ENCODE data around the gene CUX1. TPM values are rescaled to one million over a fixed set of nuclear protein-coding genes. Genes with fewer than 3 reads are reported as not detected.

The CUX1 gene
- total RNA-seq, 4 donors from 2014 or later: 52.5 to 93.6 (median 63.7) TPM

DNA sequence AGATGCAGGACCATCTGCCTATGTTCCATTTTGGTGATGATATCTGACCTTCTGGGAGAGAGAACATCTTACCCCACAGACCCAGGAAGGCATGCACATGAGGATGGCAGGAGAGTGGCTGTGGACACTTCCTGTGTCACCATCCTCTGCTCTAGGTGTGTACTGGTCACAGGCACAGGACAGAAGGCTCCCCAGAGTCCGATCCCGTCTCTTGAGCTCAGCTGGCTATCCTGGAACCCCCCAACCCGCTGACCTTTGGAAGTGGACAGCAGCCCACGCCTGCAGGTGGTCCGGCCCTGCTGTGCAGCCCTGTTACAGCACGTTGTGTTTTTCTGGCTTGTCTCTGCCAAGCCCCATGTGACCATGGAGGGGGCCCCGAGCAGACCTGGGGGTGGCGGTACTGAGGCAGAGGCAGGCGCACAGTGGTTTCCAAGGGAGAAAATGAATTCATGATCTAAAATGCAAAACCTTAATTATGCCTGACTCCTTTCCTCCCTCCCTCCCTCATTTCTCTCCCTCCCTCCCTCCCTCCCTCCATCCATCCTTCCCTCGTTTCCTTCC is 178.8 kb downstream of the CUX1 start:
- DNase-seq (ENCODE audit: low spot score in 2 of 2): no peak
- Histone ChIP-seq H3K4me1 (no peaks in the 10 kb centered on the region), H3K27ac (no peak overlapping the region), H3K36me3 (no peaks in the 10 kb centered on the region), H3K9me3 (no peaks in the 10 kb centered on the region), H3K4me3 (no peak overlapping the region), H3K27me3 (no peaks in the 10 kb centered on the region)
- TF ChIP-seq POLR2AphosphoS5 (IDR thresholded peaks at IDR 0.05) (no peak), POLR2A (IDR thresholded peaks at IDR 0.05) (no peak), EP300 (IDR thresholded peaks at IDR 0.05) (no peak)
- TF ChIP-seq, protein P1, sequence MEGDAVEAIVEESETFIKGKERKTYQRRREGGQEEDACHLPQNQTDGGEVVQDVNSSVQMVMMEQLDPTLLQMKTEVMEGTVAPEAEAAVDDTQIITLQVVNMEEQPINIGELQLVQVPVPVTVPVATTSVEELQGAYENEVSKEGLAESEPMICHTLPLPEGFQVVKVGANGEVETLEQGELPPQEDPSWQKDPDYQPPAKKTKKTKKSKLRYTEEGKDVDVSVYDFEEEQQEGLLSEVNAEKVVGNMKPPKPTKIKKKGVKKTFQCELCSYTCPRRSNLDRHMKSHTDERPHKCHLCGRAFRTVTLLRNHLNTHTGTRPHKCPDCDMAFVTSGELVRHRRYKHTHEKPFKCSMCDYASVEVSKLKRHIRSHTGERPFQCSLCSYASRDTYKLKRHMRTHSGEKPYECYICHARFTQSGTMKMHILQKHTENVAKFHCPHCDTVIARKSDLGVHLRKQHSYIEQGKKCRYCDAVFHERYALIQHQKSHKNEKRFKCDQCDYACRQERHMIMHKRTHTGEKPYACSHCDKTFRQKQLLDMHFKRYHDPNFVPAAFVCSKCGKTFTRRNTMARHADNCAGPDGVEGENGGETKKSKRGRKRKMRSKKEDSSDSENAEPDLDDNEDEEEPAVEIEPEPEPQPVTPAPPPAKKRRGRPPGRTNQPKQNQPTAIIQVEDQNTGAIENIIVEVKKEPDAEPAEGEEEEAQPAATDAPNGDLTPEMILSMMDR (IDR thresholded peaks at IDR 0.05): no peak
- 76% methylated on average over 5 of the region's 10 CpGs for WGBS

DNA sequence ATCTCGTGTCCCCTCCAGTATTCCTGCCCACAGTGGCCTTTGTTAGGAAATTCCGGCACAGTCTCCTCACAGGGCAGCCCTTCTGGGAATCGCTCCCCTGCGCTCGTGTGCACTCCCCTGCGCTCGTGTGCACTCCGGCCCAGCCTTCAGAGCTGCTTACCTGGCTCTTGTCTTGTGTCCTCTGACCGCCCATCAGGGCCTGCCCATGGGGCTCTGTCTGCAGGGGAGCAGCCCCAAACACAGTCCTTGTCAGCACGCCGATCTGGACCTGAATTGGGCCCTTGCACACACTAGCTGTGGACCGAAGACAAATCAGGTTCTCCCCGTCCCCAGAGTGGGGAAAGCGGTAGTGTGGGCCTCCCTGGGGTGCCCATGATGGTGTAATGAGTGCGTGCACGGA is 179.4 kb downstream of the CUX1 start:
- no peak overlapping the region for H3K4me3 ChIP-seq
- H3K27ac ChIP-seq: no peak overlapping the region
- no peaks in the 10 kb centered on the region for H3K36me3 ChIP-seq
- TF ChIP-seq EP300 (IDR thresholded peaks at IDR 0.05): no peak
- TF ChIP-seq, protein P1 (IDR thresholded peaks at IDR 0.05): no peak
- no peak for TF ChIP-seq POLR2AphosphoS5 (IDR thresholded peaks at IDR 0.05)
- no peak for TF ChIP-seq POLR2A (IDR thresholded peaks at IDR 0.05)
- H3K27me3 ChIP-seq: no peaks in the 10 kb centered on the region
- no peaks in the 10 kb centered on the region for H3K9me3 ChIP-seq
- no peaks in the 10 kb centered on the region for H3K4me1 ChIP-seq
- WGBS: 96% methylated on average over 14 of the region's 16 CpGs
- no peak for DNase-seq (ENCODE audit: low spot score in 2 of 2)

DNA sequence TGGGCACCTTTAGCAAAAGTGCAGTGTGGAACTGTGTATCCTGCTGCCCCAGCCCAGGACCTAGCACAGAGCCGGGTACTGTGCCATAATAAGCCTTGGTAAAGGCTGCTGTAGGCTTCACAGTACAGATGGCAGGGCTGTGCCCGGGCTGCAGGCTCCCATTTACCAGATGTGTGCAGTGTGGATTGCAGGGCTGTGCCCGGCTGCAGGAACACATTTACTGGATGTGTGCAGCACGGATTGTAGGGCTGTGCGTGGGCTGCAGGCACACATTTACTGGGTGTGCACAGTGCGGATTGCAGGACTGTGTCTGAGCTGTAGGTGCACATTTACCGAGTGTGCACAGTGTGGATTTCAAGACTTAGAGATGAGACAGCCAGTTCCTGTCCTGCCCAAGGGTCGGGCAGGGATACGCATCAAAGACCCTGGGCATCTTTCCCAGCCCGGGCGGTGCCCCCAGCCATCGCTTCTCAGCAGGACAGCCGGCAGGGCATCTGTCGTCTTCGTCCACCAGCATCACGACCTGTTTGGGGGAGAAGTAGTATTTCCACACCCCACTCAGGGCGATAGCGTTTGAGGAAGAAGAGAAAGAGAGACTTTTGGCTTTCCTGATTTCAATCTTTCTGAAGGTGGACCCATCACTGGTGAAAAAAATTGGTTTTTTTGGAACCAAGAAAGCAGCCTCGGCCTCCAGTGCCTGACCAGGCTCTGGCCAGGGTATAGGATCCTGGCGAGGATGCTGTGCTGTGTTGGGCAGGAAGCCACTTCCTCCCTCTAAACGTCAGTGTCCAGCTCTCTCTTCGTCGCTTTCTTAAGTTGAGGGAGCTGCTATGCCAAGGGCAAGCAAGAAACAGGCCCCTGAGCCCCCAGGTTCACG is 180.8 kb downstream of the CUX1 start:
- Histone ChIP-seq H3K9me3 (no peaks in the 10 kb centered on the region), H3K27ac (no peak overlapping the region), H3K4me3 (no peak overlapping the region), H3K27me3 (no peaks in the 10 kb centered on the region), H3K36me3 (no peaks in the 10 kb centered on the region), H3K4me1 (no peaks in the 10 kb centered on the region)
- TF ChIP-seq EP300 (IDR thresholded peaks at IDR 0.05) (no peak), POLR2A (IDR thresholded peaks at IDR 0.05) (no peak), POLR2AphosphoS5 (IDR thresholded peaks at IDR 0.05) (no peak)
- TF ChIP-seq, protein P1 (IDR thresholded peaks at IDR 0.05): no peak
- DNase-seq (ENCODE audit: low spot score in 2 of 2): no peak
- WGBS: 85% methylated on average over 18 of the region's 24 CpGs

DNA sequence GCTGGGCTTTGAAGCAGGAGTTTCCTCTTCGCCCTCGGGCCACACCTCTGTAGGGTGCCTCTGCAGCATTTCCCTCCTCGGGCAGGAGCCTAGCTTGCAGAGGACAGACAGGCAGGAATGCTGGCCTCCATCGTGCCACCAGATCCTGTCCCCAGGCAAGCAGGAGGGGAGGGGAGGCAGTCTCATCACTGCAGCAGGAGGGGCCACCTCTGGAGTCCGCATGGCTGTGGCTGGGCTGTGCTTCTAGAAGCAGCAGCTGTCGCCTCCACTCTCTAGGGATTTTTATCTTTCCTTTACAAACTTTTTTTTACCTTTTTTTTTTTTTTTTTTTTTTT is 181.4 kb downstream of the CUX1 start:
- H3K4me1 ChIP-seq: no peaks in the 10 kb centered on the region
- 48% methylated on average over 4 of the region's 6 CpGs for WGBS
- TF ChIP-seq POLR2AphosphoS5 (IDR thresholded peaks at IDR 0.05) (no peak), POLR2A (IDR thresholded peaks at IDR 0.05) (no peak), EP300 (IDR thresholded peaks at IDR 0.05) (no peak)
- TF ChIP-seq, protein P1 (IDR thresholded peaks at IDR 0.05): no peak
- H3K4me3 ChIP-seq: no peak overlapping the region
- no peak for DNase-seq (ENCODE audit: low spot score in 2 of 2)
- no peaks in the 10 kb centered on the region for H3K27me3 ChIP-seq
- no peaks in the 10 kb centered on the region for H3K36me3 ChIP-seq
- no peak overlapping the region for H3K27ac ChIP-seq
- H3K9me3 ChIP-seq: no peaks in the 10 kb centered on the region

DNA sequence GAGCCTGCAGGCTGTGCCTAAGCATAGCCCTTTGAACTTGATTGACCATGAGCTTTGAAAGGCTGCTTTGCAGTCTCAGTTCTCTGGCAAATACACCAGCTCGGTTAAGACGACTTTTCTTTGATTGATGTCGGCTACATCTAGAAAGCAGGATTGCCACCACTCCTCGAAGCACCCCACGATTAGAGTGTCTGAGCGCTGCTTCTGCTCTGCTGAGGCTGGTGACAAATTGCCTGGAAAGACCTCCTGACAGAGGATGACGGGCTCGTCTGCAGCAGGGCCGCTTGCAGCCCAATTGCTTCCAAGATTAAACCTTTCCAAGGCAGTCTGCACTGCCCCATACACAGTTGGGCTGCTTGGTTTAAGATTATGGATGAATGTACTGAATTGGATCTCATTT is 182.0 kb downstream of the CUX1 start:
- no peaks in the 10 kb centered on the region for H3K36me3 ChIP-seq
- H3K4me3 ChIP-seq: no peak overlapping the region
- H3K9me3 ChIP-seq: no peaks in the 10 kb centered on the region
- DNase-seq (ENCODE audit: low spot score in 2 of 2): no peak
- H3K27ac ChIP-seq: no peak overlapping the region
- WGBS: 94% methylated on average over 9 of the region's 9 CpGs
- TF ChIP-seq, protein P1 (IDR thresholded peaks at IDR 0.05): no peak
- TF ChIP-seq POLR2A (IDR thresholded peaks at IDR 0.05) (no peak), POLR2AphosphoS5 (IDR thresholded peaks at IDR 0.05) (no peak), EP300 (IDR thresholded peaks at IDR 0.05) (no peak)
- H3K27me3 ChIP-seq: no peaks in the 10 kb centered on the region
- H3K4me1 ChIP-seq: no peaks in the 10 kb centered on the region

Measured in suprapubic skin (tissue), 4 donors.